GM12864 (cell line): ENCODE results near the gene FNTB.
A peak's percentile ranks its signal among the peaks of the same experiment; 100 is the strongest.

ENCODE experiments used
- DNase-seq: peaks from one replicate; pipeline ENCODE4 v3.0.0-alpha.2; 2011; ENCODE audit warnings: low read depth
- H3K4me3 ChIP-seq: 2 replicates; pipeline ENCODE4 v1.5.1; 2011; ENCODE audit warnings: mild to moderate bottlenecking, low read depth, low read length, control low read depth
- TF ChIP-seq, protein P1 (sequence below): IDR thresholded peaks from 2 replicates; pipeline ENCODE4 v1.5.1; 2011; ENCODE audit warnings: low read depth, mild to moderate bottlenecking, moderate library complexity, low read length, control low read depth, inconsistent platforms; ENCODE audit errors: missing control alignments

Gene FNTB

DNA sequence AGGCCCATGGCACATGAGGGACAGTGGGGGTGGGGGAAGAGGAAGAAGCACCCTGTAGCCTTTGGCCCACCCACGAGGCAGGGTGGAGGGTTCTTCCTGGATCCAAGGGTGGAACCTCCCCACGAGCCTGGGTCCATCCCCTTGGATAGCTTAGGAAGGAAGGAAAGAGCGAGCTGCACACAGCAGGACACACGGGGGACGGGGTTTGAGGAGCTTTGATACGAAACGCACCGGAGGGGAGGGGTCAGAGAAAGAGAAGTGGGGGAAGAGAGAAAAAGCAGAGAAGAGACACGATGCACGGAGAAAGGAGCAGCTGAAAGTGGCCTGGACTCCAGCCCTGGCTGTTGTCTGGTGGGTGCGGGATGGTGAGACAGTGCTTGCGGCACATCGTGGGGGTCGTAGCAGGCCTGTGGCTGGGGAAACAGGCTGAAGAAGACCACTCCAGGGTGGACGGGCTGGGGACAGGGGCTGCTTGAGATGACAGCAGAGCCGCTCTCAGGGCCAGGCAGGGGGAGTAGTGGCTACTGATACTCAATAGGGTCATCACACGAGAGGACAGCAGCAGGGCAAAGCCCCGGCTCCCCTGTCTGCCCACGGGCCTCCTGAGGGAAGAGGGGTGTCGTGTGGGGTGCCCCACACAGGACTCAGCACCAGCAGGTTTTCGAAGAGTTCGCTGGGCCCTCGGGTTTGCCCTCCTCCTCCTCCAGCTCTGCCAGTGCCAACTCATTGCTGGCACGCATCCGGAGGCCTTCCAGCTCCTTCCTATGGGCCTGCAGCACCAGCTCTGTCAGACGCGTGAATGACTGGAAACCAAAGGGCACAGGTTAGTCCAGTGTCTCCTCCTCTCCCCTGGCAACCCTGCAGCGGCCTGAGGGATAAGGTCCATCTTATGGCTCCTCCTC, 38.7 kb upstream of the FNTB start:
- DNase-seq, result no peak
- TF ChIP-seq, protein P1, sequence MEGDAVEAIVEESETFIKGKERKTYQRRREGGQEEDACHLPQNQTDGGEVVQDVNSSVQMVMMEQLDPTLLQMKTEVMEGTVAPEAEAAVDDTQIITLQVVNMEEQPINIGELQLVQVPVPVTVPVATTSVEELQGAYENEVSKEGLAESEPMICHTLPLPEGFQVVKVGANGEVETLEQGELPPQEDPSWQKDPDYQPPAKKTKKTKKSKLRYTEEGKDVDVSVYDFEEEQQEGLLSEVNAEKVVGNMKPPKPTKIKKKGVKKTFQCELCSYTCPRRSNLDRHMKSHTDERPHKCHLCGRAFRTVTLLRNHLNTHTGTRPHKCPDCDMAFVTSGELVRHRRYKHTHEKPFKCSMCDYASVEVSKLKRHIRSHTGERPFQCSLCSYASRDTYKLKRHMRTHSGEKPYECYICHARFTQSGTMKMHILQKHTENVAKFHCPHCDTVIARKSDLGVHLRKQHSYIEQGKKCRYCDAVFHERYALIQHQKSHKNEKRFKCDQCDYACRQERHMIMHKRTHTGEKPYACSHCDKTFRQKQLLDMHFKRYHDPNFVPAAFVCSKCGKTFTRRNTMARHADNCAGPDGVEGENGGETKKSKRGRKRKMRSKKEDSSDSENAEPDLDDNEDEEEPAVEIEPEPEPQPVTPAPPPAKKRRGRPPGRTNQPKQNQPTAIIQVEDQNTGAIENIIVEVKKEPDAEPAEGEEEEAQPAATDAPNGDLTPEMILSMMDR, result no peak
- H3K4me3 ChIP-seq, result no peak overlapping the region

DNA sequence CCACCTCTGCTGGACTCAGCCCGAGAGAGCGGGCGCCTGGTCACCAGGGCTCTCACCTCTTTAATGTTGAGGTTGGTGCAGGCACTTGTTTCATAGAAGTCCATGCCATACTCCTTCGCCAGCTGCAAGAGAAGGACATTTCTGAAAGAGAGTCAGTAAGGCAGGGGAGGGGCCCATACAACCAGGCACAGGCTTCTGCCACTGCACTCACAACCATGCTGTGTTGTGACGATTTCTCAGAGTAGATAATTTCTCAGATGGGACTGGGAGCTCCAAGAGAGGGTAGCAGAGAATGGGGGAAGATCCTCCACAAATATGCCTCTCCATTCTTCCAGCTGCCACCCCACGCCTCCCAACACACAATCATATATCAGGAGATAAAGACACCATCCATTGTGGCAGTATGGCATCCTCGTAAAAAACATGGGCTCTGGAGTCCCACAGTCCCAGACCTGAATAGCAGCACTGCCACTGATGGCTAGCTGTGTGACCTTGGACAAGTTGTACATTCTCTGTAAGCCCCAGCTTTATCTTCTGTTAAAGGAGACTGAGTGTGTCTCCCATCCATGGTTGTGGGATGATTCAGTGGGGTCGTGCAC, 38.0 kb upstream of the FNTB start:
- H3K4me3 ChIP-seq, result no peak overlapping the region
- no peak for DNase-seq
- TF ChIP-seq, protein P1, result no peak

DNA sequence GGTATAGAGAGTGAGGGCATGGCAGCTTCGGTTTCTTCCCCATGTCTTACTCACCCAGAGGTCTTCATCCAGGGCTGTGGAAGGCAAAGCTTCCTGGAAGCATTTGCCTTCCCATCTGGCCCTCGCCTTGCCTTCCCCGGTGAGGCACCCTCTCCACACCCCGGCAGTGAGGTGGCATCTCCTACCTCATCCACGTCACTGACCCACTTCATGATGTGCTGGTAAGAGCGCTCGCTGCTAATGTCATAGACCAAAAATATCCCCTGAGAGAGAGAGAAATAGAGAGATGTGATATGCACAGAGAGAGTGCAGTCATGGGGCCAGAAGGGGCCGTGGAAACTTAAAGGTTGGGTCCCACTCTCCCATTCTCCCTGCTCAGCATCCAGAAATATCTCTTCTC, 35.8 kb upstream of the FNTB start:
- no peak for DNase-seq
- TF ChIP-seq, protein P1, result no peak
- no peak overlapping the region for H3K4me3 ChIP-seq

DNA sequence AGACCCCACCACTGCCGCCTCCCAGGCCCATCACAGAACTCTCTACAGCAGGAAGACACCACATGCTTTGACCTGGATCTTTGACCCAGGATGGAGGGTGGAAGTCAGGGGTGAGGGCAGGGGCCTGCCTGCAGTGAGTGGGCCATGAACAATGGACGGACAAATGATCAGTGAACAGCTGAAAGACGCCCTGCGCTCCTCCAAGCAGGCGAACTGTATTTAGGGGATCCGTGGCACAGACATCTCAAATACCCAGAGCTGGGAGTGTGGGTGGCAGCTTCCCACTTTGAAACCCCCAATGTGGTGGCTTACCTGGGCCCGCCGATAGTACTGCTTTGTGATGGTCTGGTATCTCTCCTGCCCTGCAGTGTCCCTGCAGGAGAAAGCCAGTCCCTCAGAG, 35.4 kb upstream of the FNTB start:
- no peak overlapping the region for H3K4me3 ChIP-seq
- TF ChIP-seq, protein P1, result no peak
- no peak for DNase-seq

DNA sequence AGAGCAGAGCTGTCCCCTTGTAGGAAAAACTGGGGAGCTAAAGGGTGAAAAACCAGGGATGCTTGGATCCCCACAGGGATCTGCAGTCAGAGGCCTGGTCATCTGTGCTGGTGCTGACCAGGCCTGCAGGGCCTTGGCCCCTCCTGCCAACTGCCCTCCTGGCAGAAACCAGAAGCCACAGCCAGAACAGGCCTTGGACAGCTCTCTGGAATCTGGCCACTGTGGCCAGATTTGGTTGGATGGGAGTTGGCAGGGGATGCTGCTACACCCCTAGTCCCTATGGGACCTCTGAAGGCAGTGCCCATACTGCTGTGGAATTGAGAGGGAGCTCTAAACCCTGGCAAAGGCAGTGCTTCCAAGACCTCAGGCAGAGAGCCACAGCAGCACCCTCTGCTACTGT, 35.0 kb upstream of the FNTB start:
- no peak for DNase-seq
- H3K4me3 ChIP-seq, result no peak overlapping the region
- TF ChIP-seq, protein P1, result no peak

DNA sequence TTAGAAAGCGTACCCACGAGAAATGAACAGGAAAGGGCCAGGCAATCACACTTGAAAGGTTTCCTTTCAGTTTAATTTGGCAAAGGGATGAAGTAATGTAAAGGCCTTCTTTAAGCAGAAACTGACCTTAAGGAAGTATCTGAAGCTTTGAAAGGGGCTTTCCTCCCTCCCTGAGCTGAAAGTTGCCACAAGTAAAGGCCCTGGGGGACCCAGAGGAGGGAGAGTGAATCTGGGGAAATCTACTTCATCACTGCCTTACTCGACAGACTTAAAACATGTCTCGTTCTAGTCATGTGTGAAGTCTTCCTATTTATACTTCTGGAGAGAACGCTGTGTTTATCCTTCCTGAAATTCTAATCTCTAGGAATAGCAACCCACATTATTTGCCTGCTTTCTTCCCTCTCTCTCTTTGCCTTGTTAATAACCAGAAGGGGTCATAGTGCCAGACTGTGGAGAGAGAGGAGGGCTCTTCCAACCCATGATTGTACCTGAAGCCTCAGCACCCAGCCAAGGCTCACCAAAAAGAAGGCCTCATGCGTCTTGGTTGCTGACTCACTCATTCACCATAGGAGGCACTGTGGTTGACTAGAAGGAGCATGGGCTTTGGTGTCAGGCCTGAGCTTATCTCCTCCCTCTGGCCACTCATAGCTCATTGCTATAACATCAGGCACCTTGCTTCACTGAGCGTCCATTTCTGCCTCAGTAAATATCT, 33.9 kb upstream of the FNTB start:
- H3K4me3 ChIP-seq, result no peak overlapping the region
- TF ChIP-seq, protein P1, result peak; percentile 45
- peak; percentile 18 for DNase-seq
